ENCODE results near the gene APPBP2.
"Not testable (repeated sequence)": the region's sequence is repeated elsewhere in the genome, so short reads cannot be mapped to it uniquely, and the experiment has no call there.

The APPBP2 gene

GRCh38 chr17:60534010-60534555 lies 8.0 kb upstream of the APPBP2 start:
- DNase-seq (ENCODE audit: low read depth), result no peak

GRCh38 chr17:60529806-60530205 lies 3.8 kb upstream of the APPBP2 start:
- no peak for DNase-seq (ENCODE audit: low read depth)

- no peak for DNase-seq (ENCODE audit: low read depth)
These were observed 2.8 kb upstream of the APPBP2 start for GRCh38 chr17:60528828-60529227.

- DNase-seq (ENCODE audit: low read depth), result no peak
These were observed 1.7 kb upstream of the APPBP2 start for GRCh38 chr17:60527701-60528100.

- DNase-seq (ENCODE audit: low read depth), result no peak
These were observed 684 bp upstream of the APPBP2 start for GRCh38 chr17:60526726-60527125.

GRCh38 chr17:60525328-60525684 lies 736 bp downstream of the APPBP2 start:
- no peak for DNase-seq (ENCODE audit: low read depth)

- no peak for DNase-seq (ENCODE audit: low read depth)
These were observed 1.3 kb downstream of the APPBP2 start for GRCh38 chr17:60524463-60525327.

- no peak for DNase-seq (ENCODE audit: low read depth)
These were observed 2.2 kb downstream of the APPBP2 start for GRCh38 chr17:60523822-60524221.

- DNase-seq (ENCODE audit: low read depth), result no peak
These were observed 3.0 kb downstream of the APPBP2 start for GRCh38 chr17:60522889-60523626.

- no peak for DNase-seq (ENCODE audit: low read depth)
These were observed 6.2 kb downstream of the APPBP2 start for GRCh38 chr17:60519795-60520194.

GRCh38 chr17:60515683-60516082 lies 10.4 kb downstream of the APPBP2 start:
- not testable (repeated sequence) for DNase-seq (ENCODE audit: low read depth)

GRCh38 chr17:60515199-60515598 lies 10.8 kb downstream of the APPBP2 start:
- not testable (repeated sequence) for DNase-seq (ENCODE audit: low read depth)

GRCh38 chr17:60514500-60514899 lies 11.5 kb downstream of the APPBP2 start:
- DNase-seq (ENCODE audit: low read depth), result no peak

- no peak for DNase-seq (ENCODE audit: low read depth)
These were observed 12.0 kb downstream of the APPBP2 start for GRCh38 chr17:60514053-60514452.

GRCh38 chr17:60513014-60513413 lies 13.0 kb downstream of the APPBP2 start:
- no peak for DNase-seq (ENCODE audit: low read depth)

- DNase-seq (ENCODE audit: low read depth), result no peak
These were observed 15.3 kb downstream of the APPBP2 start for GRCh38 chr17:60510723-60511122.

- DNase-seq (ENCODE audit: low read depth), result no peak
These were observed 16.0 kb downstream of the APPBP2 start for GRCh38 chr17:60510031-60510430.

- no peak for DNase-seq (ENCODE audit: low read depth)
These were observed 17.6 kb downstream of the APPBP2 start for GRCh38 chr17:60508384-60508980.

- no peak for DNase-seq (ENCODE audit: low read depth)
These were observed 19.7 kb downstream of the APPBP2 start for GRCh38 chr17:60506312-60506711.

- DNase-seq (ENCODE audit: low read depth), result no peak
These were observed 23.9 kb downstream of the APPBP2 start for GRCh38 chr17:60502145-60502544.

- no peak for DNase-seq (ENCODE audit: low read depth)
These were observed 24.5 kb downstream of the APPBP2 start for GRCh38 chr17:60501589-60501988.

- DNase-seq (ENCODE audit: low read depth), result no peak
These were observed 30.0 kb downstream of the APPBP2 start for GRCh38 chr17:60496041-60496440.

GRCh38 chr17:60495260-60495659 lies 30.8 kb downstream of the APPBP2 start:
- no peak for DNase-seq (ENCODE audit: low read depth)

All from stimulated activated CD8-positive, alpha-beta memory T cell treated with anti-CD3 and anti-CD28 coated beads, Interleukin-15, amount 100 ng/mL, for 1 hour (primary cell).